Activated CD8-positive, alpha-beta memory T cell treated with anti-CD3 and anti-CD28 coated beads, Interleukin-2, amount 50 U/mL, for 48 hours (primary cell): ENCODE data around the gene GRIN3B.

Experiments used
- DNase-seq: peaks from one replicate; pipeline ENCODE4 v3.0.0-alpha.2; 2020

GRIN3B gene

DNA sequence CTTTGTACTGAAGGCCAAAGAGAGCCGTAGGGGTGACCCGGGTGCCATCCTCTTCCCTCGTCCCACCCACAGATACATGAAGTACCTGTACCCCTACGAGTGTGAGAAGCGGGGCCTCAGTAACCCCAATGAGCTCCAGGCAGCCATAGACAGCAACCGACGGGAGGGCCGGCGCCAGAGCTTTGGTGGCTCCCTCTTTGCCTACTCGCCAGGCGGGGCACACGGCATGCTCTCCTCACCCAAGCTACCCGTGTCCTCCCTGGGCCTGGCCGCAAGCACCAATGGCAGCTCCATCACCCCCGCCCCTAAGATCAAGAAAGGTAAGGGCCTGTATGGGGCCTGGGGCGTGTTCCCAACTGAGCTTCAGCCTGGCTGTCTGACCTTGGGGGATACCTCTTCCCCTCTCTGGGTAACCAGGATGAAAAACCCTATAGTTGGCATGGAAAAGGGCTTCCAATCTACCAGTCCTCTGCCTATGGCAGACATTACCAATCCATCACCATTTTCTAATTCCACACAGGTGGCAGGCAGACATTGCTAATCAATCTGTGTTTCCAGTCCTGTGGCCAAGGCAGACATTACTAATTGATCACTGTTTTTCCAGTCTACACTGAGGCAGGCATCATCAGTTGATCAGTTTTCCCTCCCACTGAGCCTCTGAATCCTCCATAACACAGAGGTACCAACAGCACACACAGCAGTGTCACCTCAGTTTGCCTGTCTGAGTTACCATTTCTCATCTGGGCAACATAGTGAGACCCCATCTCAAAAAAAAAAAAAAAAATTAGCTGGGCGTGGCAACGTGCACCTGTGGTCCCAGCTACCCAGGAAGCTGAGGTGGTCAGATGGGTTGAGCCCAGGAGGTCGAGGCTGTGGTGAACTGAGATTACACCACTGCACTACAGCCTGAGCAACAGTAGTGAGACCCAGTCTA lies 35.2 kb upstream of the GRIN3B start:
- no peak for DNase-seq

DNA sequence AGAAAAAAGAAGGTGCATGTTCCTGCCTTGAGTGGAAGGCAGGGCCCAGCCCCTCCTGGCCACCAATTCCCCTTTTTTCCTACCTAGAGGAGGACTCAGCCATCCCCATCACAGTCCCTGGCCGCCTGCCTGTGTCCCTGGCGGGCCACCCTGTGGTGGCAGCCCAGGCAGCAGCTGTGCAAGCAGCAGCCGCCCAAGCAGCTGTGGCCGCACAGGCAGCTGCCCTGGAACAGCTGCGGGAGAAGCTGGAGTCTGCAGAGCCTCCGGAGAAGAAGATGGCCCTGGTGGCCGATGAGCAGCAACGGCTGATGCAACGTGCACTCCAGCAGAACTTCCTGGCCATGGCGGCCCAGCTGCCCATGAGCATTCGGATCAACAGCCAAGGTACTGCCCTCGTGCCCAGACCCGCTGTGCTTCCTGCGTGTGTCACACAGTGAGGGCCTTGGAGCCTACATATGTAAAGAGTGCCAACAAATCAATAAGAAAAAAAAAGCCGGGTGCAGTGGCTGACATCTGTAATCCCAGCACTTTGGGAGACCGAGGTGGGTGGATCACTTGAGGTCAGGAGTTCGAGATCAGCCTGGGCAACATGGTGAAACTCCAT lies 33.6 kb upstream of the GRIN3B start:
- DNase-seq = no peak

- DNase-seq = peak; percentile 68
Observed at GRCh38 chr19:970695-971094, 29.5 kb upstream of the GRIN3B start.

DNA sequence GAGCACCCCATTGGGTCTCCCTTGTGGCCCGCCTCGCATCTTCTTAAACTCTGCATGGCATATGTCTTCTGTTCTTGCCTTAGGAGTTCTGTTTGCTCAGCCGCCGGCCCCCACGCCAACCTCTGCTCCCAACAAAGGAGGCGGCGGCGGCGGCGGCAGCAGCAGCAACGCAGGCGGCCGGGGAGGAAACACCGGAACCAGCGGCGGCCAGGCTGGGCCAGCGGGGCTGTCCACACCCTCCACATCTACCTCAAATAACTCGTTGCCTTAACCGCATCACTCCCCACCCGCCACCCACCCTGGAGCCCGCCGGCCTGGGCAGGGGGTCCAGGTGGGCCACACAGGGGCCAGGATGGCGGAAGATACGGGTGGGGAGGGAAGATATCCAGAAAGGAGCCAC lies 28.4 kb upstream of the GRIN3B start:
- no peak for DNase-seq

DNA sequence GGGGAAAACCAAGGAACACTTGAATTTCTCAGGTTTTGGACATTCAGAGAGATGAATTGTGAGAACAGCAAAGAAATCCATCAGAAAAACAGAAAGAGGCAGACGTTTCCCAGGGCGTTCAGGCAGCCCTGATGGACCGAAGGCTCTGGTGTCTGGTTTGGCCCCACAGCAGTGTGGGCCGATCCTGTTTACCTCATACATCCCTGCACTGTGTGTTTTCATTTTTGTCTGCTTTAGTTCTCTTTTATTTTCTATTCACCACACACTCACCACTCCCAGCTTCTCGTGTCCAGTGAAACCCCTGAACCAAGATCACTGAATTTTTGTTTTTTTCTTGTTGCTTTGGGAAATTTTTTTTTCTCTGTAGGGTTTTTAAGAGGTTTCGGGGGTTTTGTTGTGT lies 27.9 kb upstream of the GRIN3B start:
- DNase-seq = no peak

GRCh38 chr19:973726-974563 lies 26.3 kb upstream of the GRIN3B start:
- DNase-seq = no peak

DNA sequence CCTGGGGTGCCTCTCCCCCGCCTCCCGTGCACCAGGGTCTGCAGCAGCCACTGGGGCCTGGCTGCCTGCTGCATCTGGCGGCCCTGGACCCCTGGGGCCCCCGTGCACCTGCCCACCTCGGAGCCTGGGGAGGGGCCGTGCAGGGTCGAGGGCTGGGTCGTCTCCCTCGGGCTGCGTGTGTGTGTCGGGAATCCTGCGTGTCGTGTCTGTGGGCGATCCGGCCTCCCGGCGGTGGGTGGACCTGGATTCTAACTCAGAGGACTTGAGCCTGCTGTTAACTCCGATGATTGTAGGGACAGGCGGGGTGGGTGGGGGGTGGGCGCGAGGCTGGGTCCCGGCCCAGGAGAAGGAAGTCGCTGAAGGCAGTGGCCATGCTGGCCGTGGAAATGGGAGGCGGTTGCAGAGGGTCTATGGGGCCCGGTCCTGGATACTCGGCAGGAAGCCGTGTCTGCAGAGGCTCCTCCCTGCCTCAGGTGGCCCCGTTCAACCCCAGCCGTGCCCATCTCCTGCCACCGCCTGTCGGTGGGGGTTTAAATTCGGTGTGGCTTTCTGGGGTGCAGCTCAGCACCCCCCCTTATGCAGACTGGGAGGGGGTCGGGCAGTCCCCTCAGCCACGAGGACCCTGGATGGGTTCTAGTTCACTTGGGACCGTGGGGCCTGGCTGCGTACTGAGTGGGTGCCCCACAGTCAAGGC lies 25.5 kb upstream of the GRIN3B start:
- DNase-seq = no peak

- DNase-seq = no peak
Observed at GRCh38 chr19:976476-976875, 23.7 kb upstream of the GRIN3B start.

DNA sequence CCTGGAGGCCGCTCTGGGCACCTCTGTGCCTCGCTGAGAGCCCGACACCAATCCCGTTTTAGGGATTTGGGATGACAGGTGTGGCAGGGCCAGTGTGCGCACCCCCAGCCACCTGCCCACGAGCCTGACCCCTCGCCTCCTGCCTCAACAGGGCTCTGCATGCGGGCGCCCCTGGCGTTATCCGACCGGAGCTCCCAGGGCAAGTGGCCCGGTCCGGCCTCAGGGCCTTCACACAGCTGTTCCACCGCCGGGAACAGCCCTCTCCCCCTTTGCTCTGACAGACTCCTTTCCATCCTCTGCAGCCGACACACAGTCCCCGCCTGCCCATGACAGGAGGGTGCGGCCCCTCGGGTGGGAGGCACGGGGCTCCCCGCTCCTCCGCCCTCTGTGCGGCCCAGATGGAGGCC lies 23.2 kb upstream of the GRIN3B start:
- DNase-seq = no peak

- DNase-seq = no peak
Observed at GRCh38 chr19:979318-979741, 20.9 kb upstream of the GRIN3B start.

DNA sequence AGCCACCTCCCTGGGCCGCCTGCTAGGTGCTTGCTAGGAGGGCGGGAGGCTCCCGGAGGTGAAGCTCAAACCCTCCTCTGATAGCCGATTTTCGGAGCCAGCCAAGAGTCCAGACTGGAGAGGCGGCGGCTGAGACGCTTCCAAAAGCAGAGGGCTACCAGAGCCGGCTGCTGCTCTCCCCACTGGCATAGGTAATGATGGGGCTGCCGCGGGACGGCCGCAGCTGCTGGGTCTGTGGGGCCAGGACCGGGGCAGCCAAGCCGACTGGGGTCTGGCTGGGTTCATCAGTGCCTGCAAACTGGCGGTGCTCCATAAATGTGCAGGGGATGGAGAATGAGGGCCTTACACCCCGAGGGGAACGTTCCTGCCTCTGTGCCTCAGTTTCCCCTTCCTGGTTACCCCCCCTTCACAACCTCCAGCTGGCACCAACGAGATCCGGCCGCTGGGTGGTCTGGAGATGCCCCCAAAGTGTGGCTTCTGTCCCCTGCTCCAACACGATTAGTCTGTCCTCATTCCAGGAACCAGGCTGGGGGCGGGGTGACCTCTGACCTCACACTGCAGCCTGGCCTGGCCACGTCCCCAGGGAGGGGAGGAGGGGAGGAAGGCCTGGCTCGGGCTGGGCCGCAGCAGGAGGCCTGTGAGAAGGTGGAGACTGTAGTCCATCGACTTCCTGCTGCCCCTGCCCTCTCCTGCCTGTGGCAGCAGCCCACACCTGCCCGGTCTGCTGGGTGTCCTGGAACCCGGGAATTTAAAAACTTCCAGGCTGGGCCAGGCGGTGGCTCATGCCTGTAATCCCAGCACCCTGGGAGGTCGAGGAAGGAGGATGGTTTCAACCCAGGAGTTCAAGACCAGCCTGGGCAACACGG lies 19.9 kb upstream of the GRIN3B start:
- no peak for DNase-seq

GRCh38 chr19:982567-983170 lies 17.6 kb upstream of the GRIN3B start:
- peak; percentile 94 for DNase-seq

DNA sequence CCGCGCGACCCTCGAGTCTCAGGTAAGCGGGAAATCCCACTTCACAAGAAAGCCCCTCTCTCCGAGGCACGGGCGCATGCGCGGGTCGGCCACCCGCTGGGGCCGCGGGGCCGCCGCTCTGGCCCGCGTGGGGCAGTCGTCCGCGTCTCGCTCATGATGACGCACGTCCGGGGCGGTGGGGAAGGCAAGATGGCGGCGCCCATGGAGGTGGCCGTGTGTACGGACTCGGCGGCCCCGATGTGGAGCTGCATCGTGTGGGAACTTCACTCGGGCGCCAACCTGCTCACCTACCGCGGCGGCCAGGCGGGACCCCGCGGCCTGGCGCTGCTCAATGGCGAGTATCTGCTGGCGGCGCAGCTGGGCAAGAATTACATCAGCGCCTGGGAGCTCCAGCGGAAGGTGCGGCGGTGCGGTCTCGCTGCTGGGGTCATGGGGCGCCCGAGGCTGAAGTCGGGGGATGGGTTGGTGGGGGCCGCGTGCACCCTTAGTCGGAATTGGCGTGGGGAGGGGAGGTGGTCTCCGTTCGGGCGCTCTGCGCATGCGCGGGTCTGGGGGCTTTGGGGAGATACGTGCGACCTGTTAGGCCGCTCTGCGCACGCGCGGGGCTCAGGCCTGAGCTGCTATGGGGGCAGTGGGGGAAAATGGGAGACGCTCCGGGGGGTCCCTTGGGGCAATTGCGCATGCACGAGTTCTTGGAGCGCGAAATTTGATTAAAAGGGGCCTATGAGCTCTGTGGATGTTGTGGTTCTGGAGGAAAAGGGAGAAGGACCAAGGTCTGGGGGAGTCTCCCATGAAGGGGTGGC lies 15.9 kb upstream of the GRIN3B start, which contains the start of gene WDR18:
TSS of gene WDR18 (plus strand) at position 181 of the 803 bp plus-strand sequence. CDS start at position 190, 9 bp downstream.
- peak; percentile 96 for DNase-seq

DNA sequence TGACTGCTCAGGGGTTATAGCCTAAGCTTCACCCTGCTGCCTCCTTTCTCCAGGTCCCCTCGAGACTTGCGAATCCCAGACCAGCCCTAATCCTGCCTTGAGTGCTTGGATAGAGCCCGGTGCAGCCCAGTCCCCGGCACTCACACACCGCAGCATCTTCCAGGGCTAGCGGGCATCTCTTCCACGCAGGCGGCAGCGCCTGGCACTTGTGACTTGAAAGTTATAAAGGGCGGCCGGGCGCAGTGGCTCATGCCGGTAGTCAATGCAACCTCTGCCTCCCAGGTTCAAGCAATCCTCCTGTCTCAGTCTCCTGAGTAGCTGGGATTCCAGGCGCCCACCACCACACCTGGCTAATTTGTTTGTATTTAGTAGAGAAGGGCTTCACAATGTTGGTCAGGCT lies 14.1 kb upstream of the GRIN3B start:
- DNase-seq = no peak

DNA sequence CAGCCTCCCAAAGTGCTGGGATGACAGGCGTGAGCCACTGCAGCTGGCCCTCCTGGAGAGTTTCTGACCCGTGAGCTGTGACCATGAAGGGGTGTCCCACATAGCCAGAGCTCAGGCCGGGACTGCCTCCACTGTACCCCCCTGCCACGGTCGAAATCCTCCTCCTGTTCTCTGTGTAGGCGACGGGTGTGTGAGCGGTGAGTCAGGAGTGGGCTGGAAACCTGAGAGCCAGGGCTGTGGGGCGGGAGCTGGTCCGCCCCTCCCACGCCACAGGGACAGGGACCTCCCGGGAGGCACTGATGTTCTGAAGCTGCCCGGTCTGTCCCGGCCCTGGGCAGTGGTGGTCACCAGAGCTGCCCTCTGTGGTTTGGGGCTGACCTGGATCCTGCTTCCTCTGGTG lies 12.1 kb upstream of the GRIN3B start:
- DNase-seq = no peak

DNA sequence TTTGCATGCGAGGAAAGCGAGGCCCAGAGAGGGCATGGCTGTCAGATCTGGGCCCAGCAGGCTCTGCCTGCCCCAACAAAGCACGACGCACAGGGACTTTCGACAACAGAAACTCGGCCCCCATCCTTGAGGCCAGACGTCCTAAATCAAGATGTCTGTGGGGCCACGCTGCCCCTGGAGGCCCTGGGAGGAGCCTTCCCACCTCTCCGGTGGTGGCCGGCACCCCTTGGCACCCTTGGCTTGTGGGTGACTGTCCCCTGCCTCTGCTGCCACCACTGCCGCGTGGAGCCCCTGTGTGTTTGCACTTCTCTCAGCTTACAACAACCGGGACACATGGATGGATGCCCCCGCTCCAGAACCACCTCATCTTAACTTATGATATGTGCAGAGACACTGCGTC lies 11.7 kb upstream of the GRIN3B start:
- no peak for DNase-seq

DNA sequence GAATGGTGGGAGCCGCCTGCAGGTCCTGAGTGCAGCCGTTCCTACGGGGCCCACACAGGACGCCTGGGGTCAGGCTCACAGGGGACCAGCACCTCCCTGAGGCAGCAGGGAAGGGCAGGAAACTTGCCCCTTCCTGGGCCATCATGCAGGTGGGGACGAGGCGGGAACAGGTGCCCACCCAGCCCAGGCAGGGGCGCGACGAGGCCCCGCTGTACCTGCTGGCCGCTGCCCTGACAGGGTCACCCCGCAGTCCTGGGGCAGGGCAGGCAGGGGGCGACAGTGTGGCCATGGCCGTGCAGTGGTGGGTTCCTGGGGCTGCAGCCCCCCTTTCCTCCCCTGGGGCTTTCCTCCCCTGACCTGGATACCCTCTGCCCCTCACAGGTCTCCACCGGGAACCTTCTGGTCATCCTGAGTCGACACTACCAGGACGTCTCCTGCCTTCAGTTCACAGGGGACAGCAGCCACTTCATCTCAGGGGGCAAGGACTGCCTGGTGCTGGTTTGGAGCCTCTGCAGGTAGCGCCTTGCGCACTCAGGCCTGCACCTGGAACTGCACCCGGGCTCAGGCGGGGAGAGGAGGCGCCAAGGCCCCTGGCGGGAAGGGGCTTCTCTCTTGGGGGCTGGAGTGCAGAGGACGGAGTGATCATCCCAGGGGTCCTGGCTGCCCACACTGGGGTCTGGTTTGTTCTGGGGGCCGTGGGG lies 10.7 kb upstream of the GRIN3B start:
- DNase-seq = no peak

GRCh38 chr19:990119-990571 lies 10.1 kb upstream of the GRIN3B start:
- no peak for DNase-seq

DNA sequence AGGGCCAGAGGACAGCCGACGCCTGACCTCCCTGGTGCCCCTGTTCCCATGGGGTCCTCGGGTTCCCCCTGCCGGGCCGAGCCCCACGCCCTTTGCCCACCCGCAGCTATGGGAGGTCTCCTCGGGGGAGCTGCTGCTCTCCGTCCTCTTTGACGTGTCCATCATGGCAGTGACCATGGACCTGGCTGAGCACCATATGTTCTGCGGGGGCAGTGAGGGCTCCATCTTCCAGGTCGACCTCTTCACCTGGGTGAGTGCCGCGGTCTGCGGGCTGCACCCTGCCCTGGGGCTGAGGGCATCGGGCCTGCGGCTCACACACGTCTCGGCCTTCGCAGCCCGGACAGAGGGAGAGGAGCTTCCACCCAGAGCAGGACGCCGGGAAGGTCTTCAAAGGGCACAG lies 9.5 kb upstream of the GRIN3B start:
- DNase-seq = no peak
